Epidermal melanocyte (primary cell): Measurements from ENCODE around the gene SHROOM2.
A peak's percentile ranks its signal among the peaks of the same experiment; 100 is the strongest.
"Not testable (repeated sequence)": the region's sequence is repeated elsewhere in the genome, so short reads cannot be mapped to it uniquely, and the experiment has no call there.

Source experiments
- DNase-seq: peaks from one replicate; pipeline ENCODE4 v3.0.0; 2011; ENCODE audit warnings: low spot score; ENCODE audit not compliant: insufficient read length

The SHROOM2 gene

GRCh38 chrX:9785944-9786797 lies at the start of gene SHROOM2:
TSS of gene SHROOM2 (plus strand) at chrX:9786429. CDS start at chrX:9786546, 117 bp downstream.
- DNase-seq, result no peak

- DNase-seq, result no peak
Measured at GRCh38 chrX:9737363-9737762, 48.9 kb upstream of the SHROOM2 start.

- no peak for DNase-seq
Measured at GRCh38 chrX:9738151-9738550, 48.1 kb upstream of the SHROOM2 start.

GRCh38 chrX:9739130-9739529 lies 47.1 kb upstream of the SHROOM2 start:
- DNase-seq, result no peak

- DNase-seq, result no peak
Measured at GRCh38 chrX:9745417-9746115, 40.7 kb upstream of the SHROOM2 start.

GRCh38 chrX:9746148-9746888 lies 39.9 kb upstream of the SHROOM2 start:
- no peak for DNase-seq

GRCh38 chrX:9747644-9748043 lies 38.6 kb upstream of the SHROOM2 start:
- DNase-seq, result no peak

GRCh38 chrX:9749146-9749692 lies 37.0 kb upstream of the SHROOM2 start:
- DNase-seq, result no peak

GRCh38 chrX:9757366-9757765 lies 28.9 kb upstream of the SHROOM2 start:
- DNase-seq, result no peak

- no peak for DNase-seq
Measured at GRCh38 chrX:9758021-9758638, 28.1 kb upstream of the SHROOM2 start.

GRCh38 chrX:9759337-9759736 lies 26.9 kb upstream of the SHROOM2 start:
- no peak for DNase-seq

GRCh38 chrX:9765072-9765736 lies 21.0 kb upstream of the SHROOM2 start:
- no peak for DNase-seq

GRCh38 chrX:9765737-9766097 lies 20.5 kb upstream of the SHROOM2 start, which contains the start of gene GPR143:
TSS of gene GPR143 (minus strand) at chrX:9765847. CDS start at chrX:9765817, 30 bp downstream.
- DNase-seq, result peak; percentile 61

GRCh38 chrX:9767375-9767774 lies 18.9 kb upstream of the SHROOM2 start:
- DNase-seq, result no peak

GRCh38 chrX:9768321-9768839 lies 17.8 kb upstream of the SHROOM2 start:
- not testable (repeated sequence) for DNase-seq

- no peak for DNase-seq
Measured at GRCh38 chrX:9770319-9770718, 15.9 kb upstream of the SHROOM2 start.

GRCh38 chrX:9772943-9773342 lies 13.3 kb upstream of the SHROOM2 start:
- no peak for DNase-seq

GRCh38 chrX:9775930-9776329 lies 10.3 kb upstream of the SHROOM2 start:
- DNase-seq, result no peak

- DNase-seq, result no peak
Measured at GRCh38 chrX:9781941-9782340, 4.3 kb upstream of the SHROOM2 start.

GRCh38 chrX:9784332-9784731 lies 1.9 kb upstream of the SHROOM2 start:
- DNase-seq, result no peak
